Neuron (in vitro differentiated cells): ENCODE data around the gene SLC7A8.

Experiments
- H2AFZ ChIP-seq: one replicate; pipeline ENCODE4 v1.6.1; 2013; ENCODE audit warnings: low read depth, mild to moderate bottlenecking, inconsistent platforms, low read length, moderate library complexity
- H3K27me3 ChIP-seq: one replicate; pipeline ENCODE4 v1.6.1; 2013; ENCODE audit warnings: low read length; ENCODE audit not compliant: insufficient read depth
- H3K36me3 ChIP-seq: one replicate; pipeline ENCODE4 v1.6.1; 2013; ENCODE audit warnings: low read length; ENCODE audit not compliant: insufficient read depth
- H3K4me1 ChIP-seq: one replicate; pipeline ENCODE4 v1.6.1; 2013; ENCODE audit warnings: low read length; ENCODE audit not compliant: insufficient read depth
- H3K4me3 ChIP-seq: 2 replicates; pipeline ENCODE4 v1.5.1; 2013; ENCODE audit warnings: mild to moderate bottlenecking, low read length, moderate library complexity
- H3K9me3 ChIP-seq: one replicate; pipeline ENCODE4 v1.6.1; 2013; ENCODE audit warnings: low read length

Gene SLC7A8

DNA sequence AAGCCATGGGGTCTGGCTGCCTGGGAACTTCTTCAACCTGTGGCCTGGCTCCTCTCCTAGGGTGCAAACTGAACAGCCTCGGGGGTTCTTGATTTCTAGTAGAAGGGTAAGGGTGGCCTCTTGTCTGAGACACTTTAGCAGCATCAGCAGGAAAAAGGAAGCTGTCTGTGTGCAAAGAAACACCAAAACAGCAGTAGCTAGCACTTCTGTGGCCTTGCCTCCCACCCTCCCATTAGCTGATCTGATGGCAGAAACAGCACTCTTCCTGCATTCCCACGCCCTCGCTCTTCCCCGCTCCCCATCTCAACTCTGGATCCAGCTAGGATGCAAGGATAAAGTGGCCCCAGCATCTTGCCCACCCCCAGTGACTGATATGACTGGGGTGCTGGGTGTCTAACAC lies 20.7 kb downstream of the SLC7A8 start:
- Histone ChIP-seq H3K36me3 (no peaks in the 10 kb centered on the region), H3K4me3 (no peak overlapping the region), H3K9me3 (no peaks in the 10 kb centered on the region), H3K4me1 (peaks cover 20% of the 10 kb centered on the region), H3K27me3 (no peaks in the 10 kb centered on the region), H2AFZ (no peak overlapping the region)

DNA sequence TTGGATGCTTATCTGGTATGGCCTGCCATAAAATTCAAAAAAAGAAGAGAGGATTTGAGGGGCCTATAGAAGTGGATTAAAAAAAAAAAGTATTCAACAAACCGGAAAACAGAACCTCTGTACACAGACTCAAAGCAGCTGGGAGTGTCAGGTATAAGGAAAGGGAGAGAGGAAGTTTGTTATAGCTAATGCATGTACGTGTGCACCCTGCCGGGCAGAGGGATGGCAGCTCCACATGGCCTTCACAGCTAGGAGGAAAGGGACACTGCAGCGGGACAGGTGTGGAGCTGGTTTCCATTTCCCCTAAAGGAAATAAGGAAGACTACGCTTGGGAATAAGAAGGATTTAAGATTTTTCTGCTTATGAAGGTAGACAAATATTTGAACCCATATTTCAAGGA lies 21.5 kb downstream of the SLC7A8 start:
- no peaks in the 10 kb centered on the region for H3K36me3 ChIP-seq
- no peaks in the 10 kb centered on the region for H3K9me3 ChIP-seq
- no peak overlapping the region for H2AFZ ChIP-seq
- H3K27me3 ChIP-seq: no peaks in the 10 kb centered on the region
- H3K4me1 ChIP-seq: peaks cover 20% of the 10 kb centered on the region
- H3K4me3 ChIP-seq: no peak overlapping the region

DNA sequence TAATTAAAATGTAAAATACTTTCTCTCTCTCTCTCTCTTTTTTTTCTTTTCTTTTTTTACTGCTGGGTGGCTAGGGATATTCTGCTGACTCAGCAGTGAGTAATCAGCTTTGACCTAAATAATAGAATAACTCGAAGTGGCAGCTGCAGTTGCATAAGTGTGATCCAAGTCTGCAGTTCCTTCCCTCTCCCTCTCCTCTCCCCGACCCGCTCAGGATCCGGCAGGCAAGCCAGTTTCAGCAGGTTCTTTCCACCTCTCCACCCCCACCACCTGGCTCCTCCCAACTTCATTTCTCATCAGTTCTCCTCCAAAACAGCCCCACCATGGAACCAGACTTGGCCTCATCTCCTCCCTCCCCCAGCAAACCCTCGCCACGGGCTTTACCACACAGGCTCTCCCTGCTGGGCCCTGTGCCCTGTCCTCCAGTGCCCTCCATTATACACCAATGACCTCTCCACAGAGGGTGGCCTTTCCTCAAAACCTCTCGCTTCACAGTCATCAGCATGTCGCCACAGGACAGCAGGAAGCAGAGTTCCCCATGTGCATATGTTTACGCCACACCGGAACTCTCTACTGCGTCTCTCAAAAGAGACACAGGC lies 22.4 kb downstream of the SLC7A8 start:
- Histone ChIP-seq H3K4me3 (peak overlapping the region; percentile 2), H3K27me3 (no peaks in the 10 kb centered on the region), H3K36me3 (no peaks in the 10 kb centered on the region), H3K4me1 (peaks cover 20% of the 10 kb centered on the region), H3K9me3 (no peaks in the 10 kb centered on the region), H2AFZ (peak overlapping the region; percentile 58)

DNA sequence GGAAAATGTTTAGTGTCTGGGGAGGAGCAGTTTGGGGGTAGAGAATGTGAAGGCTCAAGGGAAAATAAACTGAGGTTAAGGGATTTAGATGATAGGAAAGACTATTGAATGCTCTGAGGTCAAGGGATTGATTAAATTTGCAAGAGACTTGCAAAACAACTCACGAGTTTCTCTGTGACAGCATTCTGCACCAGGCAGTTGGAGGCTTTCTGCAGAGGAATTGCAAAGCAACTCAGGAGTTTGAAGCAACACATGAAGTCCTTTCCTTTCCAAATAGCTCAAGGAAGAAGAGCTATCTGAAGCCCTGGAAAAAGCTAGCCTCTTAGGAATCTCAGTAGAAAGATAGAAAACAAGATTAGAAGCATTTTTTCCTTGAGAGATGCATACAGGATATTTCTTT lies 23.9 kb downstream of the SLC7A8 start:
- no peaks in the 10 kb centered on the region for H3K27me3 ChIP-seq
- peaks cover 20% of the 10 kb centered on the region for H3K4me1 ChIP-seq
- H3K36me3 ChIP-seq: no peaks in the 10 kb centered on the region
- no peaks in the 10 kb centered on the region for H3K9me3 ChIP-seq
- H3K4me3 ChIP-seq: no peak overlapping the region
- no peak overlapping the region for H2AFZ ChIP-seq

DNA sequence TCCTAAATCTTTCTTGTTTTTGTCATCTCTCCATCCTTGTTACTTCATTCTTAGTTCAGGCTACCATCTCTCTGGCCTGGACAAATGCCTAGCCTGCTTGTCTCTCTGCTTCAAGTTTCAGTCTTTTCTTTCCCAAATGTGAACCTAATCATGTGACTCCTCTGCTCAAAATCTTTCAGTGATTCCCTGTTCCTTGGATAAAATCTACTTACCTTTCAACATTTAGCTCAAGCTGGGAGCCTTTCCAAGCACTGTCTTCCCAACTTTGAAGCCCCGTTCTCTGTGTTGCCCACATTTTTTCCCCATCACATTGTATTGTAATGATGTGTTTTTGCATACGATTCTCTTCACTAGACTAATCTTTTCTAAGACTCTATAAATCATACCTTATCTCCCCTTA lies 24.7 kb downstream of the SLC7A8 start:
- Histone ChIP-seq H2AFZ (no peak overlapping the region), H3K36me3 (no peaks in the 10 kb centered on the region), H3K4me3 (no peak overlapping the region), H3K4me1 (peaks cover 21% of the 10 kb centered on the region), H3K27me3 (no peaks in the 10 kb centered on the region), H3K9me3 (no peaks in the 10 kb centered on the region)

DNA sequence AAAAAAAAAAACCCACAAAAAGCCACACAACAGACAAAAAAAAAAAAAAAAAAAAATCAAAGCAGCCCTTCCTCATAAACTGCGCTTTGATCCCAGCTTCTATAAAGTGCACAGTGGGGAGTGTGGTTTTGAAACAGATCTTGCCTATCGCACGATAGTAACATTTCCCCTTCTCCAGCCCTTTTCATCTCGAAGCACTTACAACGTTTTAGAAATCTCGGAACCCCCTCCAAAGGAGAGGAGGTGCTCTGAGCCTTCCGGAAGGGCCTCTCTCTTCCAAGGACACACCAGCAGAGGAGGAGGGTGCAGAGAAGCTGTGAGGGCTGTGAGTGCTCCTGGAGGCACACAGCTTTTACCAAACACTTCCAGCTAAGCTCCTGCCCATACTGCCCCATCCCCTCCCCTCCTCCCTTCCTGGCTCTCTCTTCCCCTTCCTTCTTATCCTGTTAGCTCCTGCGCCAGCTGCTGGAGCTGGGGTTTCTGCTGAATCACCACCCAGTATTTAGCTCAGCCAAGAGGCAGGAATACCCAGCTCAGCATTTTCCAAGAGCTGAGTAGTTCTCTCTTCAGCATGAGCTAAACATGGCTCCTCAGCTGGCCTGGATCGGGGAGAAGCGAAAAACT lies 28.4 kb downstream of the SLC7A8 start:
- Histone ChIP-seq H3K36me3 (no peaks in the 10 kb centered on the region), H3K9me3 (no peaks in the 10 kb centered on the region), H3K27me3 (no peaks in the 10 kb centered on the region), H3K4me1 (peaks cover 11% of the 10 kb centered on the region), H2AFZ (no peak overlapping the region), H3K4me3 (no peak overlapping the region)

DNA sequence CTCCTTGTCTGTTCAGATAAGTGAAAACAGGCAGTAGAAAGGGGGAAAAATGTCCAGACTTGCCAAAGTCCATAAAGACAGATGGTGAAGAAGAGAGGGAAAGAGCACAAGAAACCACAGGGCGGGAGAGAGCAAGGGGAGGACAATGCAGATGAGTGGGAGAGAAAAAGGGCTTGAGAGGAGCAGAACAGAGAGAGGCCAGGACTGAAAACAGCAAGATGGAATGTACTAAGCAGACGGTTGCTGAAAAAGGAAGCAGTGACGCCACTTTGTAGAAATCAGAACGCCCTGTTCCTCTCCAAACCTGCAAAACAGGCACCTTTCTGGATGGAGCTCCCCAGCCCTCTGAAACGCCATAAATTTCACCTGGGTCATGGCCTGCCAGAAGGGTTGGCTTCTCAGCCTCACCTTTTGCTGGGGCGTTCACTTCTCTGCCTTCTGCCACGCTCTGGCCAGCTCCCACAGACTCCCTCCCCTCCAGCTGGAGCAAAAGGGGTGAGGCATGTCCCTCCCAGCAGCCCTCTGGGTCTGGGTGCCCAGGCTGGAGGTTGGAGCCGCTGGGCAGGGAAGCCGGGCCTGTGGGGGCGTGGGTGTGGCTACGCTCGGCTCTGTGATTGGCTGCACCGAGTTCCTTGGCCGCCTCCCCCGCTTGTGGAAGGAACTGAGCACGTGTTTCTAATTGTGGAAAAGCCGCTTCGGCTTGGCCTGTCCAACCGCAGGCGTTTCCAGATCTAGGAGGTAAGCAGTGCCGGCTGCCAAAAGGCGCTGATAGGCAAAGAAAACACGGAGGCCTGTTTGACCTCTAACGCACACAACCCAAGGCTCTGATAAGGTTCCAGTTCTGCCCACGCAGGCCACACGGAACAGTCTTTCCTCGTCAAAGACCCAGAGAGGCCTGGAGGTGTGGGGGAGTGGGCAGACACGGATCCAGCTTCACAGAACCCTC lies 29.3 kb downstream of the SLC7A8 start:
- Histone ChIP-seq H3K36me3 (no peaks in the 10 kb centered on the region), H3K4me3 (no peak overlapping the region), H3K4me1 (peaks cover 2% of the 10 kb centered on the region), H2AFZ (no peak overlapping the region), H3K9me3 (no peaks in the 10 kb centered on the region), H3K27me3 (no peaks in the 10 kb centered on the region)

DNA sequence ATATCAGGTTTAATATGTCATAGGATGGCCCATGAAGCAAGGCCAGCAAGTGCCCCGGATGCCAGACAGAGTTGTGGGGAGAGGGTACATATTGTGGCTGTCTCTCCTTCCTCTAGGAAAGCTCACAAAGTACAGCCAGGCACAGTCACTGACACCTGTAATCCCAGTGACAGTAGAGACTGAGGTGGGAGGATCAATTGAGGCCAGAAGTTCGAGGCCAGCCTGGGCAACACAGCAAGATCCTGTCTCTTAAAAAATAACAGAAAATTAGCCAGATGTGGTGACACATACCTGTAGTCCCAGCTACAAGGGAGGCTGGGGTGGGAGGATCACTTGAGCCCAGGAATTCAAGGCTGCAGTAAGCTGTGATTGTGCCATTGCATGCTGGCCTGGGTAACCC lies 32.1 kb downstream of the SLC7A8 start:
- no peaks in the 10 kb centered on the region for H3K9me3 ChIP-seq
- peaks cover 2% of the 10 kb centered on the region for H3K4me1 ChIP-seq
- H3K4me3 ChIP-seq: no peak overlapping the region
- H3K27me3 ChIP-seq: no peaks in the 10 kb centered on the region
- H2AFZ ChIP-seq: no peak overlapping the region
- H3K36me3 ChIP-seq: no peaks in the 10 kb centered on the region

DNA sequence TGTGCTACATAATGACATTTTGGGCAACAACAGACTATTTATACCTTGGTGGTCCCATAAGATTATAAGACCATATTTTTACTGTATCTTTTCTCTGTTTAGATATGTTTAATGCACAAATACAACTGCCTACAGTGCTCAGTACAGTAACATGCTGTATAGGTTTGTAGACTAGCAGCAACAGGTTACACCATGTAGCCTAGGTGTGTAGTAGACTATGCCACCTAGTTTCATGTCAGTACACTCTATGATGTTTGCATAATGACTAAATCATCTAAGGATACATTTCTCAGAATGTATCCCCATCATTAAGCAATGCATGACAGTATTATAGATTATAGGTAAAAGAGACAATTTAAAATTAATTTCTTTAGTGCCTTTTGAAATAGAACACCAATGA lies 33.7 kb downstream of the SLC7A8 start:
- Histone ChIP-seq H3K4me1 (peaks cover 2% of the 10 kb centered on the region), H3K27me3 (no peaks in the 10 kb centered on the region), H2AFZ (no peak overlapping the region), H3K4me3 (no peak overlapping the region), H3K9me3 (no peaks in the 10 kb centered on the region), H3K36me3 (no peaks in the 10 kb centered on the region)

DNA sequence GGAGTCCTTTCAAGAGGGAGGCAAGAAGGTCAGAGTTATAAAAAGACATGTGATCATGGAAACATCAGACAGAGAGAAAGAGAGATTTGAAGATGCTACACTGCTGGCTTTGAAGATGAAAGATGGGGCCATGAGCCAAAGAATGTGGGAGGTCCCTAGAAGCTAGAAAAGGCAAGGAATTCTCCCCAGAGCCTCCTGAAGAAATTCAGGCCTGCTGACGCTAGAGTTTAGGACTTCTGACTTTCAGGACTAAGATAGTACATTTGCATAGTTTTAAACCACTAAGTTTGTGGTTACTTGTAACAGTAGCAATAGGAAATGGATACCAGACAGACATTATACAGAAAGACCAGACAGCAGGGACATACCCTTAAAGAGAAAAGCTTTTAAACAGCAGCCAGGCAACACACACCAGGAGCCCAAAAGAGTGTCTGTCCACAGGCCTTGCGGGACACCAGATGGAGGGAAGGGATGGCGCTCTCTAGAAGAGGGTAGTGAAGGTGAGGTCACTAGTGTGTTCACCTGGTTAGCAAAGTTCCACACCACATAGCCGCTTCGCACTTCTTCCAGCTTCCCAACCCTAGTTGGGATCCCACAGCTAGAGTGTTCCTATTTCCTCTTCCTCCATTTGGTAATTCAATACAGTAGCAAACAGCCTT lies 34.7 kb downstream of the SLC7A8 start:
- Histone ChIP-seq H3K4me3 (no peak overlapping the region), H2AFZ (no peak overlapping the region), H3K36me3 (no peaks in the 10 kb centered on the region), H3K9me3 (no peaks in the 10 kb centered on the region), H3K4me1 (no peaks in the 10 kb centered on the region), H3K27me3 (no peaks in the 10 kb centered on the region)

DNA sequence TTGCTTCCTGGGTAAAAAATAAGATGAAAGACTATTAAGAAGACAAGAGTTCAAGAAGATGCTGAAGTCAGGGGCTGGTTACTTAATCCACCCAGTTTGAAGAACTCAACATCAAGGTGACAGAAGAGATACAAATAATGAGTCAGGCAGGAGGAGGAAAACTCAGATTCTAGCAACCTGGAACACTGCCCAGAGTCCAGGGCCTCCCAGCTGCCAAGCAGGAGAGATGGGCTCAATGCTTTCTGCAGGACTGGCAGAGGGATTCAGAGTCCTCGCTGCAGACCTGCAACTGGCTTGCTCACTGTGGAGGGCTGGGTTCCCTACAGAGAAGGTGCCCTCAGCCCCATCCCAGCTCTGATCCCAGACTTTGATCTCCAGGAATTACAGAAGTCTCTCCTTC lies 35.8 kb downstream of the SLC7A8 start:
- Histone ChIP-seq H3K4me3 (no peak overlapping the region), H3K9me3 (no peaks in the 10 kb centered on the region), H2AFZ (no peak overlapping the region), H3K4me1 (no peaks in the 10 kb centered on the region), H3K27me3 (no peaks in the 10 kb centered on the region), H3K36me3 (no peaks in the 10 kb centered on the region)

DNA sequence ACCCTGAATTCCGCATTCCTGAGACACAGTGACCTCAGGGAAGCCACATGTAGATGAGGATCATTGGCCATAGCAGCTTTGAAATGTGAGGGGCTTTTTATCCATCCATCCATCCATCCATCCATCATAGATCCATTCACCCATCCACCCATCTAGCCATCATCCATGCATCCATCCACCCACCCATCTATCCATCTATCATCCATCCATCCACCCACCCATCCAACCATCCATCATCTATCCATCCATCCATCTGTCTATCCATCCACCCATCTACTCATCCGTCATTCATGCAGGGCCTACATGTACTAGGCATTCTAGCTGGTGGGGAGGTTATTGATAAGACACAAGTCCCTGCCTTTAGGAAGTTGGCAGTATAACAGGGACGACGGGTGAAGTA lies 36.5 kb downstream of the SLC7A8 start:
- no peaks in the 10 kb centered on the region for H3K4me1 ChIP-seq
- no peak overlapping the region for H3K4me3 ChIP-seq
- no peaks in the 10 kb centered on the region for H3K9me3 ChIP-seq
- H2AFZ ChIP-seq: no peak overlapping the region
- no peaks in the 10 kb centered on the region for H3K27me3 ChIP-seq
- no peaks in the 10 kb centered on the region for H3K36me3 ChIP-seq

DNA sequence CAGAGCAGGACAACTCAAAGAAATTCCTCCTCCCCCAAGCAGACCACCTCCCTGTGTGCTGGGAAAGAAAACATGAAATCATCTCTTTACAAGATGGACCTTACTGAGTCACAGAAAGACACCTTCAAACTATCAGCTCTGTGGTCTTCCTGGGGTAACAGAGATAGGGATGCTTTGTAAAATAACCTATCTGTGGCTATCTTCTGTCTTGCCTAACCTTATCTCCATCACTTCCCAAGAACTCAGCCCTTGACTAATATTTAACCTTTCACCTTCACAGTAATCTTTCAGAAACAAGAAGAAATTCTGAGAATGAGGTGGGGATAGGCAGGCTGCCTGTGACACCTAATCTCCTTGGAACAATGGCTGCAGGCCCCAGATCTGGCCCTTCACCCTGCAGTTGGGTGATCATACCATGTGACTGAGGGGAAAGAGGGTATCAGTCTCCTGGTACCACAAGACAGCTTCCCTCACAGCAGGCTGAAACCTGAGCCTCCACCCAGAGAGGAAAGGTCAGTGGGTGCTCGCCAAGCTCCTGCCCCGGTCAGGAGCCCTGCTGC lies 37.0 kb downstream of the SLC7A8 start:
- H3K27me3 ChIP-seq: no peaks in the 10 kb centered on the region
- no peaks in the 10 kb centered on the region for H3K9me3 ChIP-seq
- H3K36me3 ChIP-seq: no peaks in the 10 kb centered on the region
- H3K4me1 ChIP-seq: no peaks in the 10 kb centered on the region
- no peak overlapping the region for H2AFZ ChIP-seq
- H3K4me3 ChIP-seq: no peak overlapping the region
